ENCODE results near the gene MPV17L.
"Not testable (repeated sequence)": the region's sequence is repeated elsewhere in the genome, so short reads cannot be mapped to it uniquely, and the experiment has no call there.

The MPV17L gene

GRCh38 chr16:15452246-15452855 is 56.8 kb downstream of the MPV17L start:
- DNase-seq (ENCODE audit: low spot score), result no peak

- not testable (repeated sequence) for DNase-seq (ENCODE audit: low spot score)
Observed at GRCh38 chr16:15453296-15453695, 57.7 kb downstream of the MPV17L start.

DNA sequence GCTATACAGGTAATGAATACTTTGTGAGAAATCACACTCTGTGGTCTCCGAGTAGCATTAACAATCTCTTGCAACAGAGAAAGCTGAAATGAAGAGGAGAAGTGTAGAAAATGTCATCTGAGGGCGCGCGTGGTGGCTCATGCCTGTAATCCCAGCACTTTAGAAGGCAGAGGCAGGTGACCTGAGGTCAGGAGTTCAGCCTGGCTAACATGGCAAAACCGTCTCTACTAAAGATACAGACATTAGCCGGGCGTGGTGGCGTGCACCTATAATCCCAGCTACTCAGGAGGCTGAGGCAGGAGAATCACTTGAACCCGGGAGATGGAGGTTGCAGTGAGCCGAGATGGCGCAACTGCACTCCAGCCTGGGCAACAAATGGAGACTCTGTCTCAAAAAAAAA is 59.4 kb downstream of the MPV17L start:
- not testable (repeated sequence) for DNase-seq (ENCODE audit: low spot score)

DNA sequence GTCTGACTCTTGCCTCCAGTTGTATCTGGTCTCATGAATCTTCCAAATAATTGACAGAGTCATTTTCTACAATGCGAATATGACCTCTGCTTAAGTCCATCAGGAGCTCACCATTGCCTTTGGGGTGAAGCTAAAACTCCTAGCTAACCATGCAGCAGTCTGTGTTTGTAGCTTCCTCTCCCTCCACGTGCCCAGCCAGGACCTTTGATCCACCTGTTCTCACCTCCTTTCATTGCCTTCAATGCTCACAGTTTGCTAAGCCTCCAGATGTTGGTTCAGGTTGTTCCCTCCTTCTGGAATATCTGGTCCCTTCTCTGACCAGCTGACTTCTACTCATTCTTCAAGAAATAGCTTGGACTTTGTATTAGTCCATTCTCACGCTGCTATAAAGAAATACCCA is 61.8 kb downstream of the MPV17L start:
- no peak for DNase-seq (ENCODE audit: low spot score)

GRCh38 chr16:15457958-15458357 is 62.4 kb downstream of the MPV17L start:
- no peak for DNase-seq (ENCODE audit: low spot score)

- peak; percentile 29 for DNase-seq (ENCODE audit: low spot score)
Observed at GRCh38 chr16:15459791-15460190, 64.2 kb downstream of the MPV17L start.

- no peak for DNase-seq (ENCODE audit: low spot score)
Observed at GRCh38 chr16:15460601-15461000, 65.0 kb downstream of the MPV17L start.

DNA sequence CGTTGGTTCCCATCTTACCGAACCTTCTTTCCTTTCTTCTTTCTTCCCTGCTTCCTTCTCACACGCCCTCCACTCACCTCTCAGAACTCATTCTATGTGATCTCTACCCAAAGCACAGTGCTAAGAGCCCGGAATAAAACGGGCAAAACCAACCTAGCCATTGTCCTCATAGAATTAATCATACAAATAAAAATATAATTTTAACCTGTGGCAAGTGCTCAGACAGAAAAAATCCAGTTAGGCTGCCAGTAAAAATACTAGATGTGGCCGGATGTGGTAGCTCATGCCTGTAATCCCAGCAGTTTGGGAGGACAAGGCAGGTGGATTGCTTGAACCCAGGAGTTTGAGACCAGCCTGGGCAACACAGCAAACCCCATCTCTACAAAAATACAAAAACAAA is 65.8 kb downstream of the MPV17L start:
- DNase-seq (ENCODE audit: low spot score), result no peak

Data from AG08395 (cell line).